Measurements from ENCODE around the gene OPRD1.

DNA sequence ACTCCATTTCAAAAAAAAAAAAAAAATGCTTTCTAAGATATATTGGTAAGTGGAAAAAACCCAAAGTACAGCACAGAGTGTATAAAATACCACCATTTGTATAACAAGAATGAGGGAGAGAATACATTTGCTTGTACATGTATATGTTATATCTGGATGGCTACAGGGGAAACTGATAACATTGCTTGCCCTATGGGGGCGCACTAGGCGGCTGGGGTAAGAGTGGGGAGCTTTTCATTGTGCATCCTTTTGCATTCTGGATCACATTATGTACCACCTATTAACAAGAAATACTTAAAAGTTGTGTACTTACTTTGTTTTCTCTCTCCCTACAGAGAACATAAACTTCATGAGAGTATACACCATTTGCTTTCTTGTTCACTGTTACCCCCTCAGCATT lies 28.6 kb upstream of the OPRD1 start:
- TF ChIP-seq, protein P1, sequence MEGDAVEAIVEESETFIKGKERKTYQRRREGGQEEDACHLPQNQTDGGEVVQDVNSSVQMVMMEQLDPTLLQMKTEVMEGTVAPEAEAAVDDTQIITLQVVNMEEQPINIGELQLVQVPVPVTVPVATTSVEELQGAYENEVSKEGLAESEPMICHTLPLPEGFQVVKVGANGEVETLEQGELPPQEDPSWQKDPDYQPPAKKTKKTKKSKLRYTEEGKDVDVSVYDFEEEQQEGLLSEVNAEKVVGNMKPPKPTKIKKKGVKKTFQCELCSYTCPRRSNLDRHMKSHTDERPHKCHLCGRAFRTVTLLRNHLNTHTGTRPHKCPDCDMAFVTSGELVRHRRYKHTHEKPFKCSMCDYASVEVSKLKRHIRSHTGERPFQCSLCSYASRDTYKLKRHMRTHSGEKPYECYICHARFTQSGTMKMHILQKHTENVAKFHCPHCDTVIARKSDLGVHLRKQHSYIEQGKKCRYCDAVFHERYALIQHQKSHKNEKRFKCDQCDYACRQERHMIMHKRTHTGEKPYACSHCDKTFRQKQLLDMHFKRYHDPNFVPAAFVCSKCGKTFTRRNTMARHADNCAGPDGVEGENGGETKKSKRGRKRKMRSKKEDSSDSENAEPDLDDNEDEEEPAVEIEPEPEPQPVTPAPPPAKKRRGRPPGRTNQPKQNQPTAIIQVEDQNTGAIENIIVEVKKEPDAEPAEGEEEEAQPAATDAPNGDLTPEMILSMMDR (conservative IDR thresholded peaks at IDR 0.05), result no peak
- TF ChIP-seq EZH2 (IDR thresholded peaks at IDR 0.05; ENCODE audit: low read depth), result no peak
